ENCODE data around the gene DERL2.

Gene DERL2

GRCh38 chr17:5485270-5486205 is at the start of gene DERL2:
Gene DERL2, minus strand, starts transcription at chr17:5486178. Its CDS starts 17 bp downstream, at chr17:5486161.
- DNase-seq, result no peak

- no peak for DNase-seq
Observed at GRCh38 chr17:5535436-5535835, 49.5 kb upstream of the DERL2 start.

GRCh38 chr17:5533486-5534315 is 47.7 kb upstream of the DERL2 start:
- DNase-seq, result no peak

GRCh38 chr17:5532581-5532980 is 46.6 kb upstream of the DERL2 start:
- no peak for DNase-seq

GRCh38 chr17:5531085-5531418 is 45.1 kb upstream of the DERL2 start:
- no peak for DNase-seq

GRCh38 chr17:5530265-5531084 is 44.5 kb upstream of the DERL2 start:
- DNase-seq, result no peak

- DNase-seq, result no peak
Observed at GRCh38 chr17:5527601-5528250, 41.7 kb upstream of the DERL2 start.

- DNase-seq, result peak; percentile 84
Observed at GRCh38 chr17:5526821-5527598, 41.0 kb upstream of the DERL2 start.

- no peak for DNase-seq
Observed at GRCh38 chr17:5523249-5523648, 37.3 kb upstream of the DERL2 start.

- no peak for DNase-seq
Observed at GRCh38 chr17:5522476-5522875, 36.5 kb upstream of the DERL2 start.

GRCh38 chr17:5516060-5516792 is 30.2 kb upstream of the DERL2 start:
- DNase-seq, result no peak

- DNase-seq, result no peak
Observed at GRCh38 chr17:5514976-5515375, 29.0 kb upstream of the DERL2 start.

- DNase-seq, result no peak
Observed at GRCh38 chr17:5513628-5514027, 27.6 kb upstream of the DERL2 start.

GRCh38 chr17:5511401-5512225 is 25.6 kb upstream of the DERL2 start:
- DNase-seq, result no peak

- DNase-seq, result no peak
Observed at GRCh38 chr17:5510771-5511170, 24.8 kb upstream of the DERL2 start.

- no peak for DNase-seq
Observed at GRCh38 chr17:5509482-5509881, 23.5 kb upstream of the DERL2 start.

GRCh38 chr17:5508810-5509209 is 22.8 kb upstream of the DERL2 start:
- DNase-seq, result no peak

- no peak for DNase-seq
Observed at GRCh38 chr17:5506307-5506706, 20.3 kb upstream of the DERL2 start.

GRCh38 chr17:5502552-5502951 is 16.6 kb upstream of the DERL2 start:
- no peak for DNase-seq

GRCh38 chr17:5501685-5502084 is 15.7 kb upstream of the DERL2 start:
- no peak for DNase-seq

Data from activated CD4-positive, alpha-beta T cell treated with anti-CD3 and anti-CD28 coated beads for 48 hours (primary cell).